SIG-M5 (cell line): Measurements from ENCODE around the gene LRRTM1.

Experiments used
- DNase-seq: peaks from one replicate; lab custom pipeline; 2025; lab: John Stamatoyannopoulos, UW

LRRTM1 gene

GRCh38 chr2:80302314-80303005 lies 2.1 kb downstream of the LRRTM1 start:
- no peak for DNase-seq

GRCh38 chr2:80302001-80302313 lies 2.6 kb downstream of the LRRTM1 start:
- DNase-seq: no peak

DNA sequence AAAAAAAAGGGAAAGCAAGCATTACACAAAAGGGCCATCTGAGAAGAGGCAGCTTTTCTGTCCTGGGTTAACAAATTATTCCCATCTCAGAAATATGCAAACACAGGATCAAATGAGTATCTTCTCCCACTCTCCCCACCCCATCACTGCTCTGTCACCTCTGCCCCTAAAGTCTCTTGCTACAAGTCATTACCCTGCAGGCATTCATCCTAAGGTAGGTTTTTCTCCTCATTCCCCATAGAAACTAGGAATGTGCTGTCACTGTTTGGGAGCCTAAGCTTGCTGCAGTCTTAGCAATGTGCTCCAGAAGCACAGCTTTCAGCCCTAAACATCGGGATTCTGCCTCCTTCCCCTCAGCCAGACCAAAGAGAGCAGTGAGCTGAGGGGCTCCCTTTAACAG lies 3.6 kb downstream of the LRRTM1 start:
- DNase-seq: no peak

DNA sequence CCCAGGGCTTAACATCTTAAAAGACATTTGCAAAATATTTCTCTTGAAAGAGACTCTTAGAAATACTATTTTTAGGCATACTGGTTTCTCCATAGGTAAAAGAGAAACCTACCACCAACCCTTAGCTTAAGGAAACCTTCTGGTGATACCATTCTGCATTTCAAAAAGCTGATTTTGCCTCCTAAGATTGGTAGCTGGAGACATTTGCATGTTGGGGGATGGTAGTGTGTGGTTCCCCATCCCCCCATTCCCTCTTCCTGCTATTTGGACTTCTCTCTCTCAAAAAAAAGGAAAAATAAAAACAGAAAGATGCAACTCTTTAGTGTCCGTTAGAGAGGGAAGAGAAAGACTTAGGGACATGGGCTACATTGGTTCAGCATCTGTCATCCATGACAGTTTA lies 4.2 kb downstream of the LRRTM1 start:
- DNase-seq: no peak

DNA sequence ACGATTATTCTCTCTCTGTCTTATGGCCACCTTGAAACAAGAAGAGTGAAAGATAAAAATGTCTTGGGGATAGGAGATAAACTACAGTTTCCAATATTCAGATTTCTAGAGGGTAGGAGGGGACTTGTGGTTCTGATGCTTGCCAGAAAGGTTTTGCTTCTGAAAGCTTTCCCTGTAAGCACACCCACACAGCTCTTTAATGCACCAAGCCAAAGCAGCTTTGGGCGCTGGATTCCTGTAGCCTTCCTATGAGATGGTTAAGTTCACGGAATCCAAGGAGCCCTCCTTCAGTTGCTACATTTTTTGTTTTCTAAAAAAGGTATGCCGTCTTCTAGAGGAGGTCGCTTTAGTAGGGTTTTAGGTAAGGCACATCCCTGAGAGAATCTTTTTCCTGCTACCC lies 4.9 kb downstream of the LRRTM1 start:
- DNase-seq: no peak

GRCh38 chr2:80298954-80299353 lies 5.6 kb downstream of the LRRTM1 start:
- no peak for DNase-seq

GRCh38 chr2:80293039-80293438 lies 11.5 kb downstream of the LRRTM1 start:
- no peak for DNase-seq

- no peak for DNase-seq
These were observed 12.1 kb downstream of the LRRTM1 start for GRCh38 chr2:80292474-80292873.

DNA sequence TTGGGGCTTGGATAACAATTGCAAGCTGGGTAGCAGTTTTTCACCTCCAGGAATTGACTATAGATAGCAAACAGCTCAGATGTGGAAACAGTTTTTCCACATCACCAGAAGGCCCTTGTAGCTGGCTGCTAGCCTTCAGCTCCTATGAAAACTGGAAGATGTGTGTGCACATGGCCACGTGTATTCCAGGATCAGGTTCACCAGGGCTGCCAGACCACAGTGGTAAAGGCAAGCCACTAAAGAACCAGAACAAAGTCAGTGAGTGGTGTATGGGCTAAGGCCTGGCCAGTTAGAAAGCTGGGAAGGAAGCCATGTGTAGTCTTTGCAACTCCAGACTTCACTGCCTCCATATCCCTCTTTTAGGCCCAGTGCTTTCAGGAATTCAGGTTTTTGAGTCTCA lies 12.9 kb downstream of the LRRTM1 start:
- no peak for DNase-seq

- DNase-seq: no peak
These were observed 16.0 kb downstream of the LRRTM1 start for GRCh38 chr2:80288576-80288975.

- no peak for DNase-seq
These were observed 23.5 kb downstream of the LRRTM1 start for GRCh38 chr2:80281049-80281448.

DNA sequence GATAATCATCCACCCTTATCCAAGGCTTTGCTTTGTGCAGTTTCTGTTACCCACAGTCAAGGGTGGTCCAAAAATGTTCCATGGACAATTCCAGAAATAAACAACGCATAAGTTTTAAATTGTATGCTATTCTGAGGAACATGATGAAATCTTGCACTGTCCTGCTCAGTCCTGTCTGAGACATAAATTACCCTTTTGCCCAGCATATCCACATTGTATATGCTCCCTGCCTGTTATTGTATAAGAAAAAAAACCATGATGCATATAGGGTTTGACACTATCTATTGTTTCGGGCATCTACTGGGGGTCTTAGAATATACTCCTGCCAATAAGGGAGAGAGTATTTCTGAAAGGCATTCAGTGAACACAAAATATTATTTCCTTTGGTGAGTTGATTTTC lies 24.0 kb downstream of the LRRTM1 start:
- DNase-seq: no peak

DNA sequence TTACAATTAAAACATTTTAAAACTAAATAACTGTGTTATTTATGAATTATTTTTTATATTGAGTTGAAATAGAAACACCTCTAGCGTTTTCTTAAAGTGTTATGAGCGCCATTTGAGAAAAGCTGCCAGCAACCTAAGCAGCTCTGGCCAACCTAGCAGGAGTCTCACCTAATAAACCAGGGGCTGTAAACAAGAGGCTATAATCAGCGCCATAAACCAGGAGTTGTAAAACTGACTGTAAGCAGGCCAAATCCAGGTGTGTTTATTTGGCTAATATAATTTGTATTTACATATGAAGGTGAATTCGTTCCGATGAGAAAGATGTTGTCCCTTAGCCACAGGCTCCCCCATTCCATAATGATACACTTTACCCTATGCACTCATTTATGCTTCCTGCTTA lies 34.7 kb downstream of the LRRTM1 start:
- DNase-seq: no peak

DNA sequence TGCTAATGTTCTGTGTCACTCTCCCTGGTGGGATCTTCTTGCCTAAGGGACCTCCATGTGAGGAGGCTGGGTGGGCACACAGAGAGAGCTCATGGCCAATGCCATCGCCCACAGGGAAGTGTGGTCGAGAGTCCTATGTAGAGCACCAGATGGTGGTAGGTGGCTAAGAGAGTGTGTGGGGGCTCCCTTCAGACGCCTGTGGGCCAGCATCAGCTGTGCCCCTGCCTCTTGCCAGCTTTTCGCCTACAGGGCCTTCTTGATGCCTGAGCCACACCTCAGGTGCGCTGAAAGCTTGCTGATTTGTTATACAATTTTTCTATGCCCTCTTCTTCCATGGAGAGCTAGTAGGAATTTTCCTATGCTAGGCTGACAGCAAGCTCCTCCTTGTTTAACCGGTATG lies 38.3 kb downstream of the LRRTM1 start:
- no peak for DNase-seq

GRCh38 chr2:80259292-80259691 lies 45.3 kb downstream of the LRRTM1 start:
- DNase-seq: no peak

GRCh38 chr2:80258793-80259192 lies 45.8 kb downstream of the LRRTM1 start:
- DNase-seq: no peak

DNA sequence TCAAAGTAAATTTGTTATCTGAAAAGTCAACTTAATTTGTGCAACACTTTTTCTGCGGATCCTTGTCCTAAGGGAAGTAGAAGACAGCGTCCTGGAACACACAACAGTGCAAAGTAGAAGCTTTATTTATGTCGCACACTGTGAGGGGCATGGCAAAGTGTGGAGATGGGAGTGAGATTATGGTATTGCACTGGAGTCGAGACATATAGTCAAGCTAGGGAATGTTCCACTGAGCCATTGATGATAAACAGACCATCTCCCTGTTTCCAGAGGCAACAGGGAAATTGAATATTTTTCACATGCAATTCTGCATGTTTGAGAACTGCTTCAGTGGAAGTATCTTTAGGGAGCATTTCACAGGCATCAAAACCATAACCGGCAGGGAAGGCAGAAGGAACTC lies 46.2 kb downstream of the LRRTM1 start:
- no peak for DNase-seq

DNA sequence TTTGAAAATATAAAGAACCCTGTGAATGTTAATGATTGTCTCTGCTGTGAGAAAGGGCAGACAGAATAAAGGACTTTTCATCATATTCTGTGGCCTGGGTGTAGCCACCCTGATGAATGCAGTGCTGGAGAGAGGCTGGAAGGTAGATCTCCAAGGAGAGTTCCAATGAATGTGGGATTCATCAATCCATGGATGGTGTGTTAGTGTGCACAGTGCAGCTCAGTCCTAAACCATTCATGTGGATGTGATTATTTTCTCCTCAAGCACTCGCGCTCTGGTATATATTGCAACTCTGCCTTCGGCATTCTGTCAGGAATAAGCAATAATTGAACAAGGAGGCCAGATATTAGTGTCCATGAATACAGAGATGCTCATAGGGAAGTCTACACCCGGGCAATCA lies 47.1 kb downstream of the LRRTM1 start:
- DNase-seq: no peak

GRCh38 chr2:80256782-80257167 lies 47.8 kb downstream of the LRRTM1 start:
- DNase-seq: no peak

DNA sequence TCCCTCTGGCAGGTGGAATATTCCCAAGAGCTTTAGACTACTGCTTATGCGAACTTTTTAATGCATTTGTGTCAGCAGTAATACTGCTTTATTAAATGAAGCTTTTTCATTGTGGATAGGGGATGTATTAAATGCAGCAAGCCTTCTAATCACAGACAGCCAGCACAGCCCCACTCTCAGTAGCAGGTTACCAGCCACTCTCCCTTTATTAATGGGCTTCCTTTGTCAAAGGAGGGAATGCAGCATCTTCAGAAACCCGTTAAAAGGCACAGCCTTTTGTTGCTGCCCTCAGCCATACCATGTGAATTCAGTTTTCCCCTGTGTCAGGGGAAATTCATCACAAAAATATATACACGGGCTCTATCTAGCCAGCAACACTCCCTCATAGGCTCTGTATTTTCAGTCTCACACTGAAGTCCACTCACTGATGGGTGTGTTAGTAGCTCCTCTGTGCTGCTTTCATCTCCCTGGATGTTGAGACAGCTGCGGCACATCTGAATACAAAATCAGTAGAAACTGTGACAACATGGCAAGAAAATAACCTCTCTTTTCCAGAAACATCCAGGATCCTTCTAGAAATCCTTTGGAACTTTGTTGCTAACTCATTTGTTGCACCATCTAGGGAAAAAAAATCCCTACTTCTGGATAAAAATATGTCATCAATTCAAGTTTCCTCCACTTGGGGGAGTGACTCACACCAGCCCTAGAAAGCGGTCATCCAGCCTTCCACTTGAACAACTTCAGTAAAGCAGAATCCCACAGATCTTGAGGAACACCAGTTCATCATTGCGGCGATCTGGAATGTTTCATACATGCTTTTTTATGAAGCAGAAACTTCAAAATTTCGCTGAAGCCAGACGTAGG lies 48.4 kb downstream of the LRRTM1 start:
- DNase-seq: no peak

DNA sequence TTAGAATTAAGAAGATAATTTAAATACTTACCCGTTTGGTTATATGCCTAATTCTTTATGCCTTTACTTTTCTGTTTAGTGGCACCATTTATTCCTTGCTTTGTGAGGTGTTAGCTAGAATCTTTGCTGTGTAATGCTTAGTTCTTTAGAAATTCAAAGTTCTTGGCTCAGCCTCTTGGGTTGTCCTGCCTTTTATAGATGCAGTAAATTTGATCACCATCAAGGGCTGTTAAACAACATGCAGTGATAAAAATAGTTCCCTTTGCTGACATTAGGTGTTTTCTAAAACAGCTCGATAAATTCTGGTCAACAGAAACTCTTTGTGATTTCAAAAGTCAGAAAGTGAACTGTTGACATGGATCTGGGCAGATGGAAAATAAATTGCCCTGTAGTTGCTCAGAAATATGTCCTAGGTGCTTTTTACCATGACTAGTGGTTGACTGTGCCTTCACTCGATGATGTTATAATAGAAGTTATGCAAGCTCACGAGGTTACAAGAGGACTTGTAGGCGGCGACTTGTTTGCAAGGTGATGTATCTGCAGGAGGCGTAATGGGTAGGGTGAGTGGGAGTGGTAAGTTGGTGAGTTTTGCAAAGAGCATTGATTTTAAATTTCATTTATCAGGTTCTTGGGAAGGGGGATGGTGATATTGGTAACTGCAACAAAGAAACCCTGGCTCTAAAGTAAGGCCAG lies 52.1 kb downstream of the LRRTM1 start:
- DNase-seq: no peak
